Hematopoietic multipotent progenitor cell (in vitro differentiated cells): ENCODE data around the gene FLRT1. TPM values are rescaled to one million over a fixed set of nuclear protein-coding genes. Genes with fewer than 3 reads are reported as not detected.
"Not testable (repeated sequence)": the region's sequence is repeated elsewhere in the genome, so short reads cannot be mapped to it uniquely, and the experiment has no call there.

Source experiments
- DNase-seq, 3 donors: peaks; one replicate each; pipeline ENCODE4 v3.0.0-alpha.2; 2011 to 2015; ENCODE audit warnings: low read depth in 2 of 3, low spot score in 2 of 3
- total RNA-seq: library from RNA; depleted of rRNA; stranded (reverse); fragments of >200 nt; gene quantifications from one replicate; pipeline ENCODE4 v1.2.3, GENCODE V29; 2012

The FLRT1 gene
- total RNA-seq, 1 donor = under 0.01 TPM

DNA sequence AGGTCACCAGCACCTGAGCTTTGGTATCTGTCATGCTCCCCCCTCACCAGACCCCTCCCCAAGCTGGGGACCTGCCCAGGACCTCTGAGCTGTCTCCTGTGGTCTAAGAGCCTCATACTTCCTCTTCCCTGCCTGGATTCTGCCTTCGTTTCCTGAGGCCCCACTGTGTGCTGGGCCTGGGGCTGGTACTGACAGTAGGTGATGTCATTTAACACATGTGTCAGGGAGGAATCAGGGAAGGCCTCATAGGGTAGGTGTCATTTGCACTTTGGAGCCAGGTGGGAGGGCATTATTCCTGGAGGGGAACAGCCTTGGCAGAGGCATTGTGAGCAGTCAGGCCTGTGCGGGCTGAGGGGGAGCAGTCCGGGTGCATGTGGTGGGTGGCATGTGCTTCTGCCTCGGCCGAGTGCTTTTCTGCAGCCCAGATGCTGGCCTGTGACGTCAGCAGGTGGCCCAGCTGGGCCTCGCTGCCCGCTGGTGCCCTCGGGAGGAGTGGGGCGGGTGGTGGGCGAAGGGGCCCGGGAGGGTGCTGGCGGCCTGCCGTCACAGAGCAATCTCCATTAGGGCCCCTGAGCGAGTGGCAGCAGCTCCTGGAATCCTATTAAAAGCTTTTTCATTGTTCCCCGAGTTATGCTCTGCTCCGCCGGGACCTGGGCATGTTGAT is 9.1 kb downstream of the FLRT1 start:
- DNase-seq = peak in 1 of 3 donors; percentile 31

DNA sequence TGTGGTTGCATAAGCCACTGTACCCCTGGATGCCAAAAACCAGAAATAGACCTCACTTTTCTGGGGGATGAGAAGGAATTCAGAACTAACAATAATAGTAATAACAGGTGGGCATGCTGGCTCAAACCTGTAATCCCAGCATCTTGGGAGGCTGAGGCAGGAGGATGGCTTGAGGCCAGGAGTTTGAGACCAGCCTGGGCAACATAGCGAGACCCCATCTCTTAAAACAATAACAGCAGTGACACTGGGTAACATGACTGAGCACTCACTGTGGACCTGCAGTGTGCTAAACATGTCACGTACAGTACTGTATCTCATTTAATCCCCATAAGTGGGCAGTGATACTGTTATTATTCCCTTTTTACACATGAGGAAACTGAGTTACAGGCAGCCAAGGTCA is 10.0 kb downstream of the FLRT1 start:
- DNase-seq = no peak

DNA sequence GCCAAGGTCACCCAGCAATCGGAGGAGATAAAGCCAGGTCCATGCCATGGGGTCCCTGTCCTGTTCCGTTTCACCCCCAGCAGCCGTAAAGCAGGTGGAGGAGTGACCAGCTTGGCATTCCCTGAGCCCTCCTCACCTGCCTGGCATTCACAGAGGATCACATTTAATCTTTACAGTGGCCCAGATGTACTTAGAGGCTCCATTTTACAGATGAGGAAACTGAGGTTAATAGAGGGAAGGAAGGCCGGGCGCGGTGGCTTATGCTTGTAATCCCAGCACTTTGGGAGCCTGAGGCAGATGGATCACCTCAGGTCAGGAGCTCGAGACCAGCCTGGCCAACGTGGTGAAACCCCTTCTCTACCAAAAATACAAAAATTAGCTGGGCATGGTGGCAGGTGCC is 11.6 kb downstream of the FLRT1 start:
- DNase-seq = not testable (repeated sequence)

DNA sequence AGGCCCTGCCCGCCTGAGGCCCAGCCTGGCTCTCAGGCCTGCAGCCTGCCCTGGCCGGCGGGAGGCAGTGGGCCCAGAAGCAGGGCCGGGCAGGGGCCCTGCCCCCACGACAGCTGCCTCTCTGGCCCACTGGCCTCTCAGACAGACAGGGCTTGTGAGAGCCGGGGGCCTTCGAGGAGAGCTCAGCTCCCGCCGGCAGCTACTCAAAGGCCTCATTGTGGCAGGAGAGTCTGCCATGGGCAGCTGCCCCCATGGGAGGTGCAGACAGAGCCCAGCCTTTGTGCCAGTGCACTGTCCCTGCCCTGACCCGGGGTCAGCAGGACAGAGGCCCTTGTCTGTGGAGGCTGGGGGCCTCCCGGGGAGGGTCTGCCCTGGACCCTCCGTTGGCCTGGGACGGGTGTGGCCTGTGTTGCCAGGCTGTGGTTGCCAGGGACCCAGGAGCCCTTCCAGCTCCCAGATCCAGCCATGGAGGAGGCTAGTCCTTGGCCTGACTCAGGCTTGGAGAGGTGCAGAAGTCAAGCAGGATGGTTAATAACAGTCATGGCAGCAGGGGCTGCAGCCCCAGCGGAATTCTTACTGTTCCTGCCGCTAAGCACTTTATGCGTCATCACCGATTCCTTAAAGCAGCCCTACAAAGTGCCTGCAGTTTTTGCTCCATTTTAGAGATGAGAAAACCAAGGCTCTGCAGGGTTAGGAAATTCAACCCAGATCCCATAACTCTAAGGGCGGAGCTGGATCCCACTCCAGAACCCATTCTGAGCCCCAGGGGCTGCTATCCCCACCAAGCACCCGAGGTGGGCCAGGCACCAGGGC is 12.5 kb downstream of the FLRT1 start:
- no peak for DNase-seq

DNA sequence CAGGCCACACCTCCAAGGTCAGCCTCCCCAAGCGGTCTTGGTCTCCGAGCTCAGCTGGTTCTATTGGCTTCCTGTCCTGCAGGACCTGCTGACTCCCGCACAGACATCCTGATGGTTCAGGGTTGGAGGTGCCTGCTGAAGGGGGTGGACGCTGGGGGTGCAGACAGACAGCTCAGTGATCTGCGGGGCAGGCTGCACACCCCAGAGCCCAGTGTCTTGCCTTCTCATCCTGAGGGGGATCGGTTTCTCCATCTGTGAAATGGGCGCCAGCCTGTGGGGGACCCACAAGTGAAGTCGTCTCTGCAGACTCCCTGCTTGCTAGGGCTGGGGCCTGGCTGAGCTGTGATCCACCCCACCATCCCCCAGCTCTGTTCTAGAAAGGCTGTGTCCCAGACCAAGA is 13.8 kb downstream of the FLRT1 start:
- no peak for DNase-seq

DNA sequence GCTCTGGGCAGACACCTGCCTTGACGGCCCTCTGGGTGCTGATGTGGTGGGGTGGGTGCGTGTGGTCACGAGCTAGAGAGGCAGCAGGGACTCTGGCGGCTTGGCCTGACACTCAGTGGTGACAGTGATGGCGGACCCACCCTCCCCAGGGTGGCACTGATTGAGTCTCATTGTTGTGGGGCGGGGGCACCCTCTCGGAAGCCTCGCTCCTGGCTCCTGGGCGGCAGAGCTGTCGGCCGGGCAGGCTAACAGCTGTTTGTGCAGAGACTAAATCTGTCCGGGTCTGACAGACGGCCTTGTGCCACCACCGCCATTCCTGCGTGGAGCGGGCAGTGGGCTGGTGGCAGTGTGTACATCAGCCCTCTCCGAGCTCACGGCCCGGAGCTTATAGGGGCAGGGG is 15.6 kb downstream of the FLRT1 start:
- DNase-seq = no peak

DNA sequence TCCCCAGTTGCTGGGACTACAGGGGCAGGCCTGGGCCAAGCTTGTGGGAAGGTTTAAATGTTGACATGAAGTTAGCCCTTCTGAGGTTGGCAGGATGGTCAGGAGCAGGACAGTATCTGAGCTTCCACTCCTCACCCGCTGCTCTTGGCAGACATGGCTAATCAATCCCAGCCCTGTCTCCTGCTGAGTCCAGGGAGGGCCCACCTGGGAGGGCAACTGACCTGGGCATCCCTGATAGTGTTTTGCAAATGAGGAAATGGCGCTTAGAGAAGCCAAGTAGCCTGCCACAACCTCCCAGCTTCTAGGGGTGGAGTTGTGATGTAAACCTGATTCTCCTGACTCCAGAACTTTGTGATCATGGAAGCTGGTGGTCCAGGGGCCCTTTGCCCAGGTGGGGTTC is 16.7 kb downstream of the FLRT1 start:
- DNase-seq = no peak

DNA sequence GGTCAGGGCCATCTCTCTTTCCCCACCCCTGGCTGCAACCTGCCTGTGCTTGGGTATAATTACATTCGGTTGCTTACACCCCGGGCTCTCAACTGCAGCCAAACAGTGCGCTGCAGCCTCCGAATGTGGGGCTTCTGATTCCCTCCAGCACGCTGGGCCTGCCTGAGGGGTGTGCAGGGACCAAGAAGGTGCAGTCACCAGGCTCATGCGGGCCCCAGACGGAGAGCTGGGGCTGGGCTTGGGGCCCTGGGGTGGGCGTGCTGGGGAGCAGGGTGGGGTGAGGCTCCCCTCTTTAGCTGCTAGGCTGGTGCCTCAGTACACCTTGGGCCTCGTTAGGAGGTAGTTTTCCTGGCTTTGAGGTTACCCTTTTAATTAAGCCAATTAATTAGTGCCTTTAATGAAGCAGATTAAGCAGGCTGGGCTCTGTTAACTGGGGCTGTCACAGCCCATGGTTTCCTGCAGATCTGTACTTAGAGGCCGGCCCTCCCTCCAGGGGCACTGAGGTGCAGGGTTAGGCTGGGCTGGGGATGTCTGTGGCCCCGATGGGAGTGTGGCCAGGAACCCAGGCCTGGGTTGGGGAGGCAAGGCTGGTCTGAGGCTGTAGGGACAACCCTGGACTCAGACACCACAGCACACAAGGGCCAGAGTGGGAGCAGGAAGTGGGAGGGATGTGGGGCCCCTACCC is 17.3 kb downstream of the FLRT1 start:
- DNase-seq = no peak

DNA sequence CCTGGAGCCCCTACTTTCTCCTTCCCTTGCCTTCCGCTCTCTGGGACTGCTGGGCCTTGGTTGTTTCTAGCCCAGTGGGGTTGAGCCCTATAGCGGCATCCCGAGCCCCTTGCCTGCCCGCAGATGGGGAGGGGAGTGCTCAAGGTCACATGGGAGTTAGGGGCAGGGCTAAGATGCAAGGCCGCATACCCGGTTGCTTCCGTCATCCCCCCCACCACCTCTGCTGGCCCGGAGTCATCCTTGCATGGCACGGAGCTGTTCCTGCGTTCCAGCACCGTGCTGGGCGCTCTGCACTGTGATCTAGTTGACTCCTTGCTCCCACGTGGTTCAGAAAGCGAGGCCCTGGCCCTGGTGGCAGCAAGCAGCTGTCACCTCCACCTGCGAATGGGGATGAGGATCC is 18.0 kb downstream of the FLRT1 start:
- DNase-seq = no peak

DNA sequence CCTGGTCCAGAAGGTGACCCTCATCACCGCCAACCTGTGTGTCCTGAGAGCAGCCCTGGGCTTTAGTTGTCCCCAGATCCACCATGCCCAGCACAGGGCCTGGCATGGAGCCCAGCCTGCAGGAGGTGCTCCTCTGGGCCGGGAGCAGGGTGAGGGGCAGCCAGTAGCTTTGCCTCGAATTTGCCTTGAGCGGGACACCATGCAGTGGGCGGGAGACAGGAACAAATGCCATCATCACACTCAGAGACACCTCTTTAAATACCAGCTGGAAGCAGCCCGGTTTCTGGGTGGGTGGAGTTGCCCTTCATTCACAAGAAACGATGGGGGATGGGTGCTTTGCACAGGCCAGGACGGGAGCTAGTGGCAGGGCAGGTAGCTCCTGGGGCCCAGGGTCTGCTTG is 19.3 kb downstream of the FLRT1 start:
- no peak for DNase-seq

DNA sequence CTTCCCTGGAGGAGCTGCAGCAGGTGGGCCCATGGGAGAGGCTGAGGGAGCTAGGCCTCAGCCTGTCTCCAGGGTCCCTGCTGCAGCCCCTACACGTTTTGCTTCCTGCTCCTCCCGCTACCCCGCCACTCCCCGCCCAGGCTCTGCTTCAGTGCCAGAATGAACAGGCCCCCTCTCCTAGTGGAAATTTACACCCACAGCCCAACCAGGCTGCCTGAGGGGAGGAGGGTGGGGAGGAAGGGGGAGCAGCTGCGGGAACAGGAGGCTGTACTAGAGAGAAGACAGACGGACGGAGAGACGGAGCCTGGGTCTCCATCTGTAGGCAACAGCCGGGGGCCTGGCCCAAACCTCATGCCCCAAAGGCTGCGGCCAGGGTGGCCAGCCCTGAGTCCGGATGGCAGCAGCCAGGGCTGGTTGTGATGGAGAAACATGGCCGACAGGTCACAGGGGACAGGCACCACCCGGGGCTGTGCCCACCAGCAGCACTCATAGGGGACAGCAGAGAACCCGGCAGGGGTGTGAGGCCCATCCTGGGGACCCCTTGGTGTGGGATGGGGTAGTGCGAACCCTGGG is 20.6 kb downstream of the FLRT1 start:
- no peak for DNase-seq

DNA sequence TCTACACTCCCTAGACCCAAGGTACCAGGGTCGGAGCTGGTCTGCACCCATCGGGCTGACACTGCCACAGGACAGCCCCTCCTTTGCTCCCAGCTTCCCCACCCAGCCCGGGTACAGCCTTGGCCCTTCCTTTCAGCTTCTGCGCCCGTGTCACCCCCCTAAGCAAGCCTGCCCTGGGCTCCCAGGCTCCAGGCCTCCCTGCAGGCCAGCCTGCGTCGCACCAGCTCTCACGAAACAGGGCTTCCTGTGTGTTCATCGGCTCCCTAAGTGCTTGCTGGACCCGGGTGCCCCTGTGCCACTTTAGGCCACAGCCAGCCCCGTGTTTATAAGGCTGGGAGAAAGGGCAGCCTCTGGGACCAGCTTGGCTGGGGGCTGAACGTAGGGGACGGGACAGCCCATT is 21.1 kb downstream of the FLRT1 start:
- DNase-seq = no peak

DNA sequence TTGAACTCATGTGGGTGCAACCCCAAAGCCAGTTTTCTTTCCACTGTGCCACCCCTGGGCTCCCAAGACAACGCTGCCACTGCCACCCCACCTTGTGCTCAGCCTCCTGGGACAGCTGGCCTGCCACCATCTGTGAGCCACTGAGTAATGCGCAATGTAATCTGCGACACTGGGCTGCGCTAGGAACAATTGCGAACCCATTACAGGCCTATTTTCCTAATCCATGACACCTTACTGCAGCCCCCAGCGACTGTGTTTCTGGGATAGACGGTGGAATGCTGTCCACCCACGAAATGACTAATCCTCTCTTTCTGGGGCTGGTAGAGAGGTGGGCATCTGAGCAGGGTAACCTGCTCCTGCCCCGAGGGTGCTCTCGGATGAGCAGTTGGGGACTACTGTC is 22.2 kb downstream of the FLRT1 start:
- DNase-seq = no peak

DNA sequence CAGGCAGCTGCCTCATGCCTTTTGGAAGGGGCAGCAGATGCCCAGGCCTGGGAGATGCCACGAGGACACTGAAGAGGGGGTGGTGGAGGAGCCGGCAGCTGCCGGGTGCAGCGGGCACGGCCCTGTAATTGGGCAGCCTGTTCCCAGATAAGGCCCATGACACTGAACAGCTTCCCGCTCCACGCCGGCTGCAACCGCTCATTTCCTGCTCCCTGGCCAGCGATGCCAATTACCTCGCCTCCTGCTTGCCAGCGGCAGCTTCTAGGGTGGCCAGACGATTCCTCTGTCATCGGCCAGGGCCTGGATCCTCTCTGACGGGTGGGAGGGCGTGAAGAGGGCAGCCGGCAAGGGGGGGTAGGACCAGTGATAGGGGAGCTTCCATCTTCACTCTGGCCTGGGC is 22.8 kb downstream of the FLRT1 start:
- DNase-seq = no peak

DNA sequence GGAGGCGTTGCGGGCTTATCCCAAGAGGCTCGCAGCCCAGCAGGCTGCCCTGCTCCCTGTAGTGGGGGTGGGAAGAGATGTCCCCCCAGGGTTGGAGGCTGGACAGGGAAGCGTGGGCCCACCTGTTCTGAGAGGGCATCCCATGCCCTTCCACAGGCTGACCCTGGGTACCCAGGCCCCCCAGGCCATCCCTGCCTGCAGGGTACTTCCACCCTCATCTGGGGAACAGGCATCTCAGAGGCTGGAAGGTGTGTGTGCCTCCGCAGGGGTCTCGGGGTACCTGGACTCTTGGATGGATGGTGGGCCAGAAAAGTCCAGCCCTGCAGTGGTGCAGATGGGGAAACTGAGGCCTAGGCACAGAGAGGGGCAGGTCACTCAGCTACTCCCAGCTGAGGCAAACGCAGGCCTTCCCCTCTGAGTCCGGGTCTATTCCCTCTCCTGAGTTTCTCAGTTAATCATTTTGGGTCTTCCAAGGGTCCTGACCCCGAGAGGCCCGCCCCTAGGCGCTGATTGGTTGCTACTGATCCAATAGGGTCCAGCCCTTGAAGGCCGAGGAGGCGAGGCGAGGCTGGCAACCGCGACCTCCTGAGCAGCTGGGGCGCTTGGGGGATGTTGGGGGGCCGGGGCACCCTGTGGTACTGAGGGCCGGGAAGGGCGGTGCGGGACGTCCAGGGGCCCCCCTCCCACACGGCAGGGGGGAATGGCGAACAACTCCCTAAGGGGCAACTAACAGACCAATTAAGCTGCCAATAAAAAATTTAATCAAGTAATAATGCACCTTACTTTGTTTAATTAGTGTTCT is 23.8 kb downstream of the FLRT1 start:
- DNase-seq = no peak

DNA sequence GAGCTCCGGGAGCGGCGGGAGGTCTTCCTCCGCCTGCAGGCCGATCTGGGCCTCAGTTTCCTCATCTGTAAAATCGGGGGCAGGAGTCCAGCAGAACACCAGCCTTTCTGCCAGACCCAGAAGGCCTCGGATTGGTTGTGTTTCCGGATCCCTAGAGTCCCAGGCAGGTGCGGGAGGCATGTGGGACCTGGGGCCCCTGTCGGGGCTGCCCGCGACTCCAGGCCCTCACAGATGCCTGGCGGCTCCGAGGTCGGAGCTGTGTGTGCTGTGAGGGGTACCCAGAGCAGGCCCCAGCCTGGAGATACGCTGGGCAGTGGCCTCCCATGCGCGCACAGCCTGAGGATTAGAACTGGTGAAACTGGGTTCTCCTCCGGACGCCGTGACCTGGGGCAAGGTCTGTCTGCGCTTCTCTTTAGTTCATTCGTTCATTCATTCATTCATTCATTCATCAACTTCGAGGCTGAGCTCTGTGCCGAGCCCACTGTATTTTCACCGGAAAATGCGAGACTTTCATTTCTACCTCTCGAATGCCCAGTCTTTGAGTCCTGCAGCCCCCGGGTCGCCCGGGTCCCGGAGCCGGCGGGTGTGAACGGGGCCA is 24.6 kb downstream of the FLRT1 start:
- peak in 1 of 3 donors; percentile 5 for DNase-seq

DNA sequence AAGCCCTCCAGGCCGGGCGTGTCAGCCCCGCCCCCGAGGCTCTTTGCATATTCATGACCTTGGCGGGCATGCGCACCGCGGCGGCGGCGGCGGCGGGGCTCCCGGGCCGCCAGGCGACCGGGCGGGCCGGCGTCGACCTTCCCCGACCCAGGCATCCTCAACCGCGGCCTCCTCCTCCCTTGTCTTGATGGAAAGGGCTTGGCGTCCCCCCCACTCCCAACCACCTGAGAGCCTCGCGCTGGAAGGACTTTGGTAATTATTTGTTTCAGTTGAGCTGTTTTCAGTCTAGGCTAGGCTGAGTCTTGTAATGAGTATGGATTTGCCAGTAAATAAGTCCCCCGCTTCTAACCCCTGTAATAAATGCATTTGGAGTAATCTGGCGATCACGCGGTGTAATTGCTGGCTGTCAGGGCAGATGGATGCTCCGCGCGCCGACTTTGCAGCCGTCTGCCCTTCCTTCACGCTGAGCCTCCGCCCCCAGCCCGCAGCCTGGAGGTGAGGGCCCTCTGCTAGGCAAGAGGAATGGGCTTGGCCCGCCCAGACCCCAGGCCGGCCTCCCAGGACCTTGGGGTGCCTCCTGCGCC is 25.2 kb downstream of the FLRT1 start:
- DNase-seq = peak in 2 of 3 donors; percentile 54 to 55

DNA sequence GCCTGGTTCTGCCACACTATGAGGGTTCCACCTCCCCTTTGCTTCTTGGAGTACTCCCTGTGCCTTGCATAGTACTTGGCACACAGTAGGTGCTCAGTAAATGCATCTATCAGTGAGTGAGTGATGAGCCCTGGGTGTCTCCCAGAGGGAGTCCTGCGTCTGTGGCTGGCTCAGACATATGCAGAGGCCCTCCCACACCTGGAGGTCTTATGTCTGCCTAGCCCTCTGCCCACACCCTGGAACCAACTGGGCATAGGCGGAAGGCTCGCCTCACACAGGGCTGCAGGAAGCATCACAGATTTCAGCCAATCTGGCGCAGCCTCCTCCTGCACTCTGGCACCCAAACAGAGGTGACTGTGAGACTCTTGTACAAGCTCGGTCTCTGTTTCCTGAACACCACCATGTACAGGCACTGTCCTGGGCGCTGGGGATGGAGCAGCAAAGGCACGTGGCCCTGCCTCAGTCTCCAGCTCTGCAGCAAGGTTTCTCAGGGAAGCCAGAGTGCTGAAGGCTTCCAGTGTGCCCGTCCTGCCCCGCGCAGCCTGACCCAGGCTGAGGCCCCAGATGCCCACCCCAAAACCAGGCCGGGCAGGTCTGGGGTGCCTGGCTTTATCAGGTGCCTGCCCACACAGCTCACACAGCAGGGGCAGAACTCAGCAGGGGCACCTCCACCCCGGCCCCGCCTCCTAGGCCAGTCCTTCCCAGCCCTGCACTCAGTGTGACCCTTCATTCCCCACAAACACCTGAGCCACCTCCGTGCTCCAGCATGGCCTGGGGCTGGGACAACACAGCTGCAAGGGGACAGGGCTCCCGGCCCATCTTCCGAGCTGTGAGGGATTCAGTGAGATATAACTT is 26.7 kb downstream of the FLRT1 start:
- no peak for DNase-seq

DNA sequence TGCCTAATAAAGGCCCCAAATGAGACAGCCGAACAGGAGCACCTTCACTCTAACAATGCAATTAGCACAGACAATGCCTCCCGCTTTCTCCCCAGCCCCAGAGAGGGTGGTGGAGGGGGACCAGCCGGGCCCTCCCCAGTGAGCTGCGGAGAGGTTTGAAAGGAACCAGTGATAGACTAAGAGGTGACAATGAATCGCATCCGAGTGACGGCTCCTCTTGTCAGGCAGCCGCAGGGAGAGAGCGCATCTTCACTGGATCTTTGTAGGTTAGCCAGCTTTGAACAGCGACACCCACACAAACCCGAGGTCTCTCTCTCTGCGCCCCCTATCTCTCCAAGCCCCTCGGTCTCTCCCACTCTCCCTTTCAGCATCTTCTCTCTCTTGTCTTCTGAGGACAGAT is 28.0 kb downstream of the FLRT1 start:
- no peak for DNase-seq
